WERI-Rb-1 (cell line): ENCODE data around the gene PLG.
A peak's percentile ranks its signal among the peaks of the same experiment; 100 is the strongest.
"Not testable (repeated sequence)": the region's sequence is repeated elsewhere in the genome, so short reads cannot be mapped to it uniquely, and the experiment has no call there.

Experiments
- DNase-seq: peaks from one replicate; pipeline ENCODE4 v3.0.0-alpha.2; 2020
- H3K27ac ChIP-seq: fragments of 250-450 bp; sonication (Bioruptor Pico); 2 replicates; pipeline ENCODE4 v1.5.1; 2020; ENCODE audit warnings: mild to moderate bottlenecking, moderate library complexity
- H3K27me3 ChIP-seq: fragments of 250-450 bp; sonication (Bioruptor Pico); 2 replicates; pipeline ENCODE4 v1.5.1; 2021; ENCODE audit warnings: mild to moderate bottlenecking, low read depth, moderate library complexity; ENCODE audit not compliant: insufficient read depth, severe bottlenecking
- H3K36me3 ChIP-seq: fragments of 250-450 bp; sonication (Bioruptor Pico); 2 replicates; pipeline ENCODE4 v1.5.1; 2020; ENCODE audit warnings: mild to moderate bottlenecking, moderate library complexity
- H3K4me3 ChIP-seq: 2 replicates; pipeline ENCODE4 v1.5.1; 2011; ENCODE audit warnings: low read depth, mild to moderate bottlenecking, control low read depth, low read length
- H3K9me3 ChIP-seq: fragments of 250-450 bp; sonication (Bioruptor Pico); 2 replicates; pipeline ENCODE4 v1.5.1; 2021; ENCODE audit warnings: mild to moderate bottlenecking, moderate library complexity; ENCODE audit not compliant: severe bottlenecking
- TF ChIP-seq, protein P1 (sequence below): IDR thresholded peaks from 2 replicates; pipeline ENCODE4 v1.5.1; 2011; ENCODE audit warnings: low read depth, mild to moderate bottlenecking, control low read depth, inconsistent platforms, low read length

Gene PLG

GRCh38 chr6:160697826-160698225 is 4.2 kb upstream of the PLG start:
- TF ChIP-seq, protein P1, sequence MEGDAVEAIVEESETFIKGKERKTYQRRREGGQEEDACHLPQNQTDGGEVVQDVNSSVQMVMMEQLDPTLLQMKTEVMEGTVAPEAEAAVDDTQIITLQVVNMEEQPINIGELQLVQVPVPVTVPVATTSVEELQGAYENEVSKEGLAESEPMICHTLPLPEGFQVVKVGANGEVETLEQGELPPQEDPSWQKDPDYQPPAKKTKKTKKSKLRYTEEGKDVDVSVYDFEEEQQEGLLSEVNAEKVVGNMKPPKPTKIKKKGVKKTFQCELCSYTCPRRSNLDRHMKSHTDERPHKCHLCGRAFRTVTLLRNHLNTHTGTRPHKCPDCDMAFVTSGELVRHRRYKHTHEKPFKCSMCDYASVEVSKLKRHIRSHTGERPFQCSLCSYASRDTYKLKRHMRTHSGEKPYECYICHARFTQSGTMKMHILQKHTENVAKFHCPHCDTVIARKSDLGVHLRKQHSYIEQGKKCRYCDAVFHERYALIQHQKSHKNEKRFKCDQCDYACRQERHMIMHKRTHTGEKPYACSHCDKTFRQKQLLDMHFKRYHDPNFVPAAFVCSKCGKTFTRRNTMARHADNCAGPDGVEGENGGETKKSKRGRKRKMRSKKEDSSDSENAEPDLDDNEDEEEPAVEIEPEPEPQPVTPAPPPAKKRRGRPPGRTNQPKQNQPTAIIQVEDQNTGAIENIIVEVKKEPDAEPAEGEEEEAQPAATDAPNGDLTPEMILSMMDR = no peak
- Histone ChIP-seq H3K27me3 (peaks cover 3% of the 10 kb centered on the region), H3K36me3 (no peaks in the 10 kb centered on the region), H3K4me3 (no peak overlapping the region), H3K27ac (no peak overlapping the region), H3K9me3 (no peaks in the 10 kb centered on the region)
- DNase-seq = no peak

- H3K9me3 ChIP-seq, H3K36me3 ChIP-seq, DNase-seq, H3K27me3 ChIP-seq, H3K27ac ChIP-seq, H3K4me3 ChIP-seq: not testable (repeated sequence)
These were observed 2.6 kb downstream of the PLG start for GRCh38 chr6:160704688-160705087.

DNA sequence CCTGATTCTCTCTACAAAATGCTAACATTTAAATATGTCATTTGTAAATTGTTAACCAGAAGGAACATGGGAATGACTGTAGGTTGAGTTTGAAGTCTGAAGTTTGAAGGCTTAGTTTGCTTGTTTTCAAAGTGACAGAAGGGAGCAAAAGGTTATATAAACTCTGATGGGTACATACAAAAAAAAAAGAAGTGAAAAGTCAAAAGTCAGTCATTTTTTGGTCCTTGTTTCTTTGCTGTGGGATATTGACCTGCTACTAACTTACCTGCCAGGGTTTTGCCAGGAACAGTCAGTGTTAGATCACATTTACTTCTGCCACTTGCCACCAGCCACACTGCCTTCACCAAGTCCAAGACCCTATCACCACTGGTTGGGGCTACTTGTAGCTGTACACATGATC is 6.9 kb downstream of the PLG start:
- not testable (repeated sequence) for H3K36me3 ChIP-seq, H3K27ac ChIP-seq, H3K4me3 ChIP-seq, H3K9me3 ChIP-seq, DNase-seq, H3K27me3 ChIP-seq

GRCh38 chr6:160714731-160715316 is 12.8 kb downstream of the PLG start:
- TF ChIP-seq, protein P1 = no peak
- DNase-seq = no peak
- Histone ChIP-seq H3K9me3 (no peaks in the 10 kb centered on the region), H3K36me3 (no peaks in the 10 kb centered on the region), H3K27ac (no peak overlapping the region), H3K4me3 (no peak overlapping the region), H3K27me3 (peaks cover 54% of the 10 kb centered on the region)

GRCh38 chr6:160730911-160731310 is 28.9 kb downstream of the PLG start:
- H3K4me3 ChIP-seq = no peak overlapping the region
- H3K9me3 ChIP-seq = no peaks in the 10 kb centered on the region
- peaks cover 37% of the 10 kb centered on the region for H3K27me3 ChIP-seq
- no peaks in the 10 kb centered on the region for H3K36me3 ChIP-seq
- H3K27ac ChIP-seq = no peak overlapping the region
- TF ChIP-seq, protein P1 = no peak
- peak; percentile 15 for DNase-seq

GRCh38 chr6:160733050-160733646 is 31.1 kb downstream of the PLG start:
- DNase-seq = peak; percentile 25
- H3K9me3 ChIP-seq = no peaks in the 10 kb centered on the region
- H3K4me3 ChIP-seq = no peak overlapping the region
- H3K27ac ChIP-seq = no peak overlapping the region
- H3K27me3 ChIP-seq = peaks cover 48% of the 10 kb centered on the region
- H3K36me3 ChIP-seq = no peaks in the 10 kb centered on the region
- TF ChIP-seq, protein P1 = peak; percentile 73

DNA sequence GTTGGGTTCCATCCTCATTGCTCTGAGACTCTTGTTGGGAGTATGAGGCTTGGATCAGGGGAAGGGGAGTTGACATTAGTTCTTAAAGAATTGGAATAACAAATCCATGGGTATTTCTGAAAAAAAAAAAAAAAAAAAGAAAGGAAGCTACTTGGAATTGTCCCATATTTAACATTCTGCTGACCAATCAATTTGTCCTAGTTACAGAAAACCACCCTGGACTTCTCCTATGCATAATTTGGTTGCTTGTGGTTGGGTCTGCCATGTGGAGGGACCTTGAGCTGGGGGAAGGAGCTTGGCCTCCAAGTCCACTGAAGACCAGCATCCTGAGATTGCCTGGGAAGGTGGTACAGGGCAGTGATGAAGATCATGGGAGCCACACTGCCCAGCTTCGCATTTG is 32.6 kb downstream of the PLG start:
- TF ChIP-seq, protein P1 = no peak
- no peaks in the 10 kb centered on the region for H3K9me3 ChIP-seq
- H3K36me3 ChIP-seq = no peaks in the 10 kb centered on the region
- peaks cover 46% of the 10 kb centered on the region for H3K27me3 ChIP-seq
- no peak overlapping the region for H3K4me3 ChIP-seq
- no peak overlapping the region for H3K27ac ChIP-seq
- no peak for DNase-seq
